T-cell (primary cell): ENCODE results near the gene RIT1. TPM values are rescaled to one million over a fixed set of nuclear protein-coding genes. Genes with fewer than 3 reads are reported as not detected.

Experiments used
- ATAC-seq, 4 experiments: fragments of 200-7000 bp in 3 of 4; fragments of 150-1000 bp in 1 of 4; cut with Tn5 transposase; replicated peaks in 1 of 4; 1 replicate in 3 of 4; 2 replicates in 1 of 4; pipeline ENCODE4 v1.10.0; 2021; ENCODE audit warnings: moderate library complexity in 3 of 4, mild to moderate bottlenecking in 2 of 4, moderate number of reproducible peaks in 1 of 4
- CTCF ChIA-PET, 2 donors: fragments of 300-600 bp; sonication (Branson Sonifier 250); formaldehyde crosslinking; loops; one replicate each; lab custom pipeline; 2022; ENCODE audit warnings: antibody characterized with exemption in 2 of 2; lab: Charles Lee
- POLR2A ChIA-PET, 2 donors: fragments of 300-600 bp; sonication (Branson Sonifier 250); formaldehyde crosslinking; loops; one replicate each; lab custom pipeline; 2022; ENCODE audit warnings: antibody characterized with exemption in 2 of 2; lab: Charles Lee
- DNase-seq, 35 experiments: peaks; one replicate each; pipeline versions ENCODE4 v3.0.0 to v3.0.0-alpha.2; 2013 to 2023
- H3K27ac ChIP-seq: one replicate; pipeline ENCODE4 v1.5.1; 2013; ENCODE audit warnings: low read length
- H3K27me3 ChIP-seq, 2 experiments: replicated peaks in 1 of 2; 1 replicate in 1 of 2; 2 replicates in 1 of 2; pipeline versions ENCODE4 v1.6.1 to v1.7.0; 2013; ENCODE audit warnings: low read length in 1 of 2, mixed read lengths in 1 of 2; ENCODE audit not compliant: control insufficient read depth in 2 of 2, insufficient read depth in 2 of 2; ENCODE audit errors: extremely low read depth in 1 of 2
- H3K36me3 ChIP-seq, 2 donors: 1 replicate in 1 of 2; 2 replicates in 1 of 2; pipeline versions ENCODE4 v1.6.1 to v1.7.0; 2013; ENCODE audit warnings: low read length in 1 of 2; ENCODE audit not compliant: control insufficient read depth in 2 of 2, insufficient read depth in 1 of 2; ENCODE audit errors: extremely low read depth in 1 of 2
- H3K4me1 ChIP-seq, 2 experiments: 1 replicate in 1 of 2; 2 replicates in 1 of 2; pipeline versions ENCODE4 v1.6.1 to v1.7.0; 2013; ENCODE audit warnings: low read length in 2 of 2, mixed read lengths in 1 of 2; ENCODE audit not compliant: insufficient read depth in 2 of 2, control insufficient read depth in 1 of 2; ENCODE audit errors: extremely low read depth in 1 of 2
- H3K4me3 ChIP-seq, 2 donors: 1 replicate in 1 of 2; 2 replicates in 1 of 2; pipeline versions ENCODE4 v1.5.1 to v1.7.0; 2013; ENCODE audit warnings: mild to moderate bottlenecking in 2 of 2, low read length in 1 of 2, moderate library complexity in 1 of 2; ENCODE audit not compliant: control insufficient read depth in 1 of 2; ENCODE audit errors: extremely low read depth in 1 of 2
- H3K9me3 ChIP-seq: 2 replicates; pipeline ENCODE4 v1.7.0; 2013
- H3K27ac Mint-ChIP-seq, 2 donors: one replicate each; pipeline ENCODE4 v1.8.0; 2020 to 2021; ENCODE audit warnings: mild to moderate bottlenecking in 2 of 2, mixed read lengths in 2 of 2
- H3K27me3 Mint-ChIP-seq, 2 donors: one replicate each; pipeline ENCODE4 v1.8.0; 2021 to 2022; ENCODE audit warnings: mixed read lengths in 2 of 2
- H3K36me3 Mint-ChIP-seq: one replicate; pipeline ENCODE4 v1.8.0; 2021; ENCODE audit warnings: mixed read lengths
- H3K4me1 Mint-ChIP-seq, 3 donors: one replicate each; pipeline ENCODE4 v1.8.0; 2020 to 2022; ENCODE audit warnings: mixed read lengths in 3 of 3, mild to moderate bottlenecking in 1 of 3
- H3K4me3 Mint-ChIP-seq, 3 donors: one replicate each; pipeline ENCODE4 v1.8.0; 2020 to 2022; ENCODE audit warnings: mild to moderate bottlenecking in 3 of 3, mixed read lengths in 3 of 3, moderate library complexity in 3 of 3
- H3K9me3 Mint-ChIP-seq, 3 donors: one replicate each; pipeline ENCODE4 v1.8.0; 2020 to 2022; ENCODE audit warnings: mixed read lengths in 3 of 3
- WGBS: methylation state at CpG from one replicate; pipeline ENCODE4 v1.1.5; 2013; ENCODE audit warnings: missing lambda C conversion rate; ENCODE audit not compliant: insufficient coverage; 5-methylcytosine and 5-hydroxymethylcytosine counted together
- total RNA-seq, 35 experiments: library from RNA in 6 of 35; stranded (reverse) in 6 of 35; fragments of 120-200 nt in 1 of 35; gene quantifications; one replicate each; pipeline versions ENCODE4 v1.2.1 to v1.2.4 and lab custom pipeline; 2013 to 2026

Gene RIT1
- total RNA-seq, 5 donors from 2014 or later (not counting 1 experiment from before 2014, with no cell fraction given): 35.3 to 56.4 (median 39.2) TPM

GRCh38 chr1:155934936-155935590 lies 23.9 kb upstream of the RIT1 start:
- Mint-ChIP-seq H3K27me3 (no peaks in the 10 kb centered on the region), H3K4me3 (no peak overlapping the region), H3K9me3 (no peaks in the 10 kb centered on the region), H3K27ac (peak overlapping the region in 1 of 2 donors; percentile 74), H3K4me1 (peaks cover 35 to 41% (median 37%) of the 10 kb centered on the region in 3 donors), H3K36me3 (peaks cover 11% of the 10 kb centered on the region)
- ATAC-seq: no peak
- Histone ChIP-seq H3K9me3 (no peaks in the 10 kb centered on the region), H3K4me3 (peak overlapping the region; percentile 56 to 66), H3K27ac (peak overlapping the region; percentile 84), H3K36me3 (peaks cover 5 to 30% of the 10 kb centered on the region in 2 donors), H3K27me3 (no peaks in the 10 kb centered on the region), H3K4me1 (peaks cover 23 to 48% of the 10 kb centered on the region in 2 experiments)
- no peak for DNase-seq
- 90% methylated on average over 10 of the region's 24 CpGs for WGBS
- POLR2A ChIA-PET: interaction anchor here (0.6 to 2.1 kb wide), 4 partner anchors 11 to 740 kb away, joined by 3 to 15 read pairs (median 3); no protein-coding TSS in a partner anchor
- CTCF ChIA-PET: interaction anchor here in 1 of 2 donors (0.6 to 1.4 kb wide), 5 partner anchors 22 to 86 kb away, joined by 3 to 9 read pairs (median 3); partner anchors contain the start of gene SSR2

GRCh38 chr1:155934097-155934935 lies 23.2 kb upstream of the RIT1 start, which contains the start of gene KHDC4:
TSS of gene KHDC4 (minus strand) at chr1:155934413. CDS start at chr1:155934373, 40 bp downstream.
- ATAC-seq: peak; percentile 94 to 97 (median 96)
- 2% methylated on average over 37 of the region's 50 CpGs for WGBS
- Mint-ChIP-seq H3K4me3 (no peak within 1 kb of the TSS), H3K4me1 (peaks cover 34 to 42% (median 37%) of the 10 kb centered on the region in 3 donors), H3K27me3 (no peaks in the 10 kb centered on the region), H3K9me3 (no peaks in the 10 kb centered on the region), H3K36me3 (peaks cover 14% of the 10 kb centered on the region), H3K27ac (peak within 1 kb of the TSS in 1 of 2 donors; percentile 74)
- H3K9me3 ChIP-seq: no peaks in the 10 kb centered on the region
- DNase-seq: peak; percentile 84 to 99 (median 96)
- peaks cover 5 to 37% of the 10 kb centered on the region in 2 donors for H3K36me3 ChIP-seq
- peak within 1 kb of the TSS; percentile 66 to 90 for H3K4me3 ChIP-seq
- H3K27me3 ChIP-seq: no peaks in the 10 kb centered on the region
- POLR2A ChIA-PET: interaction anchor here (0.5 to 2.1 kb wide), 7 partner anchors 12 to 43 kb away, joined by 3 to 15 read pairs (median 3); no protein-coding TSS in a partner anchor
- peak within 1 kb of the TSS; percentile 84 for H3K27ac ChIP-seq
- peaks cover 21 to 41% of the 10 kb centered on the region in 2 experiments for H3K4me1 ChIP-seq
- CTCF ChIA-PET: interaction anchor here in 1 of 2 donors (0.6 to 1.8 kb wide), 10 partner anchors 12 to 87 kb away, joined by 3 to 9 read pairs (median 3); partner anchors contain the start of gene SSR2

GRCh38 chr1:155933591-155934096 lies 22.5 kb upstream of the RIT1 start:
- DNase-seq (peak in 2 of 35 experiments; percentile 11 to 20), ATAC-seq (no peak)
- Mint-ChIP-seq H3K27me3 (no peaks in the 10 kb centered on the region), H3K9me3 (no peaks in the 10 kb centered on the region), H3K27ac (no peak overlapping the region), H3K4me3 (no peak overlapping the region), H3K4me1 (peaks cover 34 to 46% (median 41%) of the 10 kb centered on the region in 3 donors), H3K36me3 (peaks cover 19% of the 10 kb centered on the region)
- Histone ChIP-seq H3K4me1 (peaks cover 21 to 41% of the 10 kb centered on the region in 2 experiments), H3K9me3 (no peaks in the 10 kb centered on the region), H3K27ac (peak overlapping the region; percentile 77), H3K36me3 (peaks cover 5 to 43% of the 10 kb centered on the region in 2 donors), H3K27me3 (no peaks in the 10 kb centered on the region), H3K4me3 (peak overlapping the region; percentile 66 to 90)
- POLR2A ChIA-PET: interaction anchor here (0.6 to 2.1 kb wide), 5 partner anchors 11 to 252 kb away, joined by 3 to 15 read pairs (median 5); no protein-coding TSS in a partner anchor
- WGBS: 8% methylated on average over 7 of the region's 10 CpGs
- CTCF ChIA-PET: interaction anchor here in 1 of 2 donors (0.7 to 1.8 kb wide), 6 partner anchors 40 to 56 kb away, joined by 3 to 4 read pairs (median 3); no protein-coding TSS in a partner anchor

GRCh38 chr1:155932487-155932886 lies 21.3 kb upstream of the RIT1 start:
- Mint-ChIP-seq H3K9me3 (no peaks in the 10 kb centered on the region), H3K27me3 (no peaks in the 10 kb centered on the region), H3K27ac (no peak overlapping the region), H3K36me3 (peaks cover 25% of the 10 kb centered on the region), H3K4me1 (peaks cover 29 to 43% (median 36%) of the 10 kb centered on the region in 3 donors), H3K4me3 (peak overlapping the region in 2 of 3 donors; percentile 41 to 66)
- ChIA-PET CTCF (interaction anchor here in 1 of 2 donors (0.6 to 1.8 kb wide), 5 partner anchors 12 to 196 kb away, joined by 3 to 5 read pairs (median 3); no protein-coding TSS in a partner anchor), POLR2A (interaction anchor here (0.5 to 1.0 kb wide), 8 partner anchors 13 to 1311 kb away, joined by 3 to 8 read pairs (median 3); no protein-coding TSS in a partner anchor)
- H3K4me3 ChIP-seq: no peak overlapping the region
- ATAC-seq: no peak
- no peaks in the 10 kb centered on the region for H3K27me3 ChIP-seq
- 100% methylated on average over 1 of the region's 5 CpGs for WGBS
- H3K4me1 ChIP-seq: peaks cover 21 to 41% of the 10 kb centered on the region in 2 experiments
- DNase-seq: no peak
- no peak overlapping the region for H3K27ac ChIP-seq
- no peaks in the 10 kb centered on the region for H3K9me3 ChIP-seq
- H3K36me3 ChIP-seq: peaks cover 5 to 53% of the 10 kb centered on the region in 2 donors

GRCh38 chr1:155932081-155932480 lies 20.9 kb upstream of the RIT1 start:
- peak overlapping the region in 2 of 3 donors; percentile 34 to 39 for H3K4me3 Mint-ChIP-seq
- H3K4me1 ChIP-seq: peaks cover 21 to 41% of the 10 kb centered on the region in 2 experiments
- H3K36me3 ChIP-seq: peaks cover 5 to 57% of the 10 kb centered on the region in 2 donors
- no CpG with 5 or more reads among the region's 1 CpG for WGBS
- no peak for DNase-seq
- peaks cover 28% of the 10 kb centered on the region for H3K36me3 Mint-ChIP-seq
- H3K4me1 Mint-ChIP-seq: peaks cover 29 to 43% (median 36%) of the 10 kb centered on the region in 3 donors
- no peaks in the 10 kb centered on the region for H3K27me3 ChIP-seq
- H3K27ac ChIP-seq: no peak overlapping the region
- CTCF ChIA-PET: interaction anchor here (0.5 to 1.2 kb wide), 4 partner anchors 13 to 947 kb away, joined by 3 to 5 read pairs (median 3); no protein-coding TSS in a partner anchor
- H3K27me3 Mint-ChIP-seq: no peaks in the 10 kb centered on the region
- H3K4me3 ChIP-seq: no peak overlapping the region
- POLR2A ChIA-PET: interaction anchor here (0.5 to 1.0 kb wide), 9 partner anchors 14 to 1310 kb away, joined by 3 to 8 read pairs (median 3); no protein-coding TSS in a partner anchor
- H3K9me3 ChIP-seq: no peaks in the 10 kb centered on the region
- H3K9me3 Mint-ChIP-seq: no peaks in the 10 kb centered on the region
- ATAC-seq: no peak
- H3K27ac Mint-ChIP-seq: no peak overlapping the region
